Body of pancreas (tissue), 4 donors: ENCODE data around the gene PEPD. TPM values are rescaled to one million over a fixed set of nuclear protein-coding genes. Genes with fewer than 3 reads are reported as not detected.

ENCODE experiments used
- ATAC-seq: fragments of 150-250 bp; one replicate; pipeline ENCODE4 v1.9.1; 2016
- DNase-seq, 4 donors: peaks; one replicate each; pipeline ENCODE4 v3.0.0-alpha.2; 2019
- H3K27ac ChIP-seq, 4 donors: fragments of 200-600 bp; sonication (generic); 1 replicate in 3 of 4; 2 replicates in 1 of 4; pipeline versions ENCODE4 v1.5.1 to v1.6.1; 2016 to 2019; ENCODE audit warnings: mild to moderate bottlenecking in 1 of 4, mixed read lengths in 1 of 4, moderate library complexity in 1 of 4
- H3K27me3 ChIP-seq, 2 donors: fragments of 200-600 bp; sonication (generic); one replicate each; pipeline ENCODE4 v1.6.0; 2016; ENCODE audit warnings: mild to moderate bottlenecking in 1 of 2
- H3K36me3 ChIP-seq, 2 donors: fragments of 200-600 bp; sonication (generic); replicated peaks in 1 of 2; 2 replicates each; pipeline ENCODE4 v1.5.1; 2016; ENCODE audit warnings: low read depth in 2 of 2; ENCODE audit not compliant: insufficient read depth in 1 of 2
- H3K4me1 ChIP-seq: fragments of 200-600 bp; sonication (generic); one replicate; pipeline ENCODE4 v1.6.0; 2016
- H3K4me3 ChIP-seq, 2 donors: fragments of 200-600 bp; sonication (generic); 1 replicate in 1 of 2; 2 replicates in 1 of 2; pipeline ENCODE4 v1.5.1; 2016 to 2019
- H3K9me3 ChIP-seq, 3 donors: fragments of 200-600 bp; sonication (generic); 1 replicate in 2 of 3; 2 replicates in 1 of 3; pipeline ENCODE4 v1.5.1; 2016
- POLR2A ChIP-seq, 3 donors: fragments of 450-650 bp; IDR thresholded peaks; one replicate each; pipeline ENCODE4 v1.6.1; 2016; ENCODE audit warnings: antibody characterized with exemption in 3 of 3, mild to moderate bottlenecking in 2 of 3
- WGBS, 2 donors: methylation state at CpG; one replicate each; pipeline ENCODE4 v1.1.5; 2017; 5-methylcytosine and 5-hydroxymethylcytosine counted together
- intact Hi-C: fragments of 100-400 bp; cut with DNase I; formaldehyde crosslinking; loops from one replicate; pipeline ENCODE4 v1.15.1; 2023
- total RNA-seq, 2 donors: library from RNA; depleted of rRNA; stranded (reverse); fragments of >200 nt; gene quantifications; one replicate each; pipeline ENCODE4 v1.1.0, GENCODE V29; 2016
- TF ChIP-seq, protein P1 (sequence below), 7 experiments: fragments of 450-650 bp in 4 of 7; fragments of 200-600 bp in 3 of 7; sonication (generic) in 3 of 7; IDR thresholded peaks; one replicate each; pipeline ENCODE4 v1.5.1; 2016 to 2019; ENCODE audit warnings: antibody characterized with exemption in 7 of 7

Gene PEPD
- total RNA-seq, 2 donors from 2014 or later = 33.2 to 54.7 TPM

DNA sequence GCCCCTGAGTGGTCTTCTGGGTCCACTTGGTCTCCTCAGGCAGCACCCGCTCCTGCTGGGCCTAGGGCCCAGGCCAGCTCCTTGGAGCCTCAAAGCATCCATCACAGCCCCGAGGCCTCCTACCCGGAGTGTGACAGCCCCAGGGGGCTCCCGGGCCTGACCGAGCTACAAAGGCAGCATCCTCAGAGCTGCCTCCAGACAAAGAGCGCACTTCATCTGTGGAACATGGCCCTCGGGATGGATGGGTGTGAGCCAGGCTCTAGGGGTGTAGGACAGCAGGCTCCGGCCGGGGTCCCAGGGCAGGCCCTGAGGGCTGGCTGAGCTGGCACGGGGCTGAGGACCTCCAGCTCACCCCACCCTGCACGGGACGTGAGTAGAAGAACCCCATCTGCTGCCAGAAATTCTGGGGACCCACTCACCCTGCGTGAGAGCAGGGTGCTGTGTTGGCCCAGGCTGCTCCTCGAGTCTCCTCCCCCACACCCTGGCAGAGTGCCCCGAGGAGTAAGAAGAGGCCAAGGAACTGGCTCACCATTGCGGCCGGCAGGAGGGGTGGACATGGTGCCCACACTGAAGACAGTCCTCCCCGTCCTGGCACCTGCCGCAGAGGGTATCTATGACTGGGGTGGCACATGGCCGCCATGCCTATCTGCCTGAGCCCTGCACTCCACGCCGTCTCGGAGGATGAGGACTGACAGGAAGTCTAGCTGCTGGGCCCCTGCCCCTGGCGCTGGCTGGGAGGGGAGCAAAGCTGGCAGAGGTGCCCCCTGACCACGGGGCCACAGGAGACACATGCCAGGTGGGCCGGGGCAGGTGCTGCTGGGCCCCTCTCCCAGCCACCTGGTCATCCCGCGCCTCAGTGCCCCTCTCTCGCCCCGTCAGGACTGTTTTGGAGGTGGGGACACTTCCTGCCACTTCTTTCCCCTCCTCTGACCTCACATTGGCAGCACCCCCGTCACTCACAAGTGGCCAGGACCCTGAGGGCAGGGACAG lies 125.7 kb downstream of the PEPD start:
- ATAC-seq (no peak), DNase-seq (peak in 2 of 4 donors; percentile 45 to 58)
- Histone ChIP-seq H3K27ac (no peak overlapping the region), H3K9me3 (no peaks in the 10 kb centered on the region), H3K36me3 (no peaks in the 10 kb centered on the region), H3K27me3 (no peaks in the 10 kb centered on the region), H3K4me1 (peaks cover 29% of the 10 kb centered on the region), H3K4me3 (no peak overlapping the region)
- intact Hi-C loops = no loop called here
- TF ChIP-seq, protein P1, sequence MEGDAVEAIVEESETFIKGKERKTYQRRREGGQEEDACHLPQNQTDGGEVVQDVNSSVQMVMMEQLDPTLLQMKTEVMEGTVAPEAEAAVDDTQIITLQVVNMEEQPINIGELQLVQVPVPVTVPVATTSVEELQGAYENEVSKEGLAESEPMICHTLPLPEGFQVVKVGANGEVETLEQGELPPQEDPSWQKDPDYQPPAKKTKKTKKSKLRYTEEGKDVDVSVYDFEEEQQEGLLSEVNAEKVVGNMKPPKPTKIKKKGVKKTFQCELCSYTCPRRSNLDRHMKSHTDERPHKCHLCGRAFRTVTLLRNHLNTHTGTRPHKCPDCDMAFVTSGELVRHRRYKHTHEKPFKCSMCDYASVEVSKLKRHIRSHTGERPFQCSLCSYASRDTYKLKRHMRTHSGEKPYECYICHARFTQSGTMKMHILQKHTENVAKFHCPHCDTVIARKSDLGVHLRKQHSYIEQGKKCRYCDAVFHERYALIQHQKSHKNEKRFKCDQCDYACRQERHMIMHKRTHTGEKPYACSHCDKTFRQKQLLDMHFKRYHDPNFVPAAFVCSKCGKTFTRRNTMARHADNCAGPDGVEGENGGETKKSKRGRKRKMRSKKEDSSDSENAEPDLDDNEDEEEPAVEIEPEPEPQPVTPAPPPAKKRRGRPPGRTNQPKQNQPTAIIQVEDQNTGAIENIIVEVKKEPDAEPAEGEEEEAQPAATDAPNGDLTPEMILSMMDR (IDR thresholded peaks at IDR 0.05) = no peak
- no peak for TF ChIP-seq POLR2A (IDR thresholded peaks at IDR 0.05)
- WGBS, 2 donors = 77 to 98% methylated on average over 6 to 24 of the region's 31 CpGs

DNA sequence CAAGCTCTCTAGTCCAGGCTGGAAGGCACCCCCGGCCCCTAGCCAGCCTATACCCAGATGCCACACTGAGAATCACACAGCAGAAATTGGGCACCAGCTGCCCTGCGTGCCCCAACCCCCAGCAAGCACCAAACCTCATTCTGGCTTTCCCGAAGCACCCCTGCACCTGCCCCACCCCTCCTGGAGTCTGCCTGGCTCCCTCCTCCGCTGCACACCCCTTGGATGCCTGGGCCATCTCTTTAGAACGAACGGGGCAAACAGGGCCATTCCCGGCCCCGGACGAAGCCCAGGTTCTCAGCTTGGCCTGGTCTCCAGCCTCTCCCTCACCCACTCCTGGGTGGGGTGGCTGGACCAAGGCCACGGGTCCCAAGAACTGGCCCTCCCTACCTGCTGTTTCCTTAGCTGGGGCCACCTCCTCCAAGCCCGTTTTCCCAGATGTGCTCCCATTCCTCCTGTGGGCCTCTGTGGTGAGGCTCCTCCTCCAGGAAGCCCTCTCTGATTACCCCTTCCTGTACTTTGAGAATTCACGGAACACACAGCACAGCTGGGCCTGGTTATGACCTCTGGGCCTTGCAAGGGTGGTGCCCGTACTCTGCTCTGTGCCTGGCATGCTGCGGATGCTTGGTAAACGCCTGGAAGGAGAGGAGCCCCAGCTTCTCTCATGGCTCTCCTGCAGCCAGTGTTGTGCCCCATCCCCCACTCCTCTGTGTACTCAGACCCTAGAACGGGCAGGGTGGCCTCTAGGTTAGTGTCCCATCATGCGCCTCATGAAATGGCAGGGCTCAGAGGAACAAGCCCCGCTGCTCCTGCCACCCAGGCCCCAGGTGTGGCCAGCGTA lies 126.6 kb downstream of the PEPD start:
- ATAC-seq (no peak), DNase-seq (peak in 1 of 4 donors; percentile 11)
- intact Hi-C loops = no loop called here

DNA sequence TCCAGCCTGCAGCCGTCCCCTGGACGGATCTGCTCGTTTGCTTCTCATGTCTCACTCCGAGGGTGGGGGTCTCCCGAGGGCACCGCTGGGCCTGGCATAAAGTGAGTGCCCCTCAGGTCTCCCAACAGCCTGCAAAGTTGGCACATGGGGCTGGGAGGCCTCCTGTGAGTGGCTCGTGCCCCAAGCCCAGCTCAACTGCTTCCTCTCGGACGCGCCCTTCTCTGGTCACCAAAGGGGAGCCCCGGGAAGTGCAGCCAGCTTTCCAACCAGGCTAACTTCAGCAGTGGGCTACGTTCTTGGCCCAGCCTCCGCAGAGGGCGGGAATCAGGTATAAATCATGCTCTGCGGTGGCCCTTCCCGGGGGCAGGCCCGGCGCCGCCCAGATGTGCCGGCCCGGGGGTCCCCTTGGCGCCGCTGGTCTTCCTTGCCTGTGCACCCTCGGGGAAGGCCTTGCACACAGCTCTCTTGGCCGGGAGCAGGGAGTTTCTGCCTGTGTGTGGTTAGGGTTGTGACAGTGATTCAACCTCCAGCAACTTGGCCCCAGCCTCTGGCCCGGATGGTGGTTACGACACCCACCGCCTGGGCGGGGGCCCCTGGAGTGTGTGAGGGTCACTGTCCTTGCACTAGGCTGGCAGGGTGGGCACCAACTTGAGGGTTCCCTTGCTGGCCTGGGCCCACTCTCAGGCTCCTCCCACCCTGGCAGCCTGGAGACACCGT lies 127.4 kb downstream of the PEPD start:
- DNase-seq (peak in 1 of 4 donors; percentile 27), ATAC-seq (peak; percentile 22)
- Histone ChIP-seq H3K4me1 (peaks cover 46% of the 10 kb centered on the region), H3K9me3 (no peaks in the 10 kb centered on the region), H3K4me3 (no peak overlapping the region), H3K27me3 (no peaks in the 10 kb centered on the region), H3K36me3 (no peaks in the 10 kb centered on the region), H3K27ac (no peak overlapping the region)
- WGBS, 2 donors = 81% methylated on average over 16 to 30 of the region's 30 CpGs
- TF ChIP-seq, protein P1 (IDR thresholded peaks at IDR 0.05) = no peak
- no peak for TF ChIP-seq POLR2A (IDR thresholded peaks at IDR 0.05)
- intact Hi-C loops = no loop called here

More for the DNA sequence above, 126.6 kb downstream of the PEPD start:
- Histone ChIP-seq H3K36me3 (no peaks in the 10 kb centered on the region), H3K27me3 (no peaks in the 10 kb centered on the region), H3K27ac (no peak overlapping the region), H3K9me3 (no peaks in the 10 kb centered on the region), H3K4me3 (no peak overlapping the region), H3K4me1 (peaks cover 38% of the 10 kb centered on the region)
- no peak for TF ChIP-seq POLR2A (IDR thresholded peaks at IDR 0.05)
- TF ChIP-seq, protein P1 (IDR thresholded peaks at IDR 0.05) = no peak
- 77 to 78% methylated on average over 13 of the region's 19 CpGs for WGBS, 2 donors

DNA sequence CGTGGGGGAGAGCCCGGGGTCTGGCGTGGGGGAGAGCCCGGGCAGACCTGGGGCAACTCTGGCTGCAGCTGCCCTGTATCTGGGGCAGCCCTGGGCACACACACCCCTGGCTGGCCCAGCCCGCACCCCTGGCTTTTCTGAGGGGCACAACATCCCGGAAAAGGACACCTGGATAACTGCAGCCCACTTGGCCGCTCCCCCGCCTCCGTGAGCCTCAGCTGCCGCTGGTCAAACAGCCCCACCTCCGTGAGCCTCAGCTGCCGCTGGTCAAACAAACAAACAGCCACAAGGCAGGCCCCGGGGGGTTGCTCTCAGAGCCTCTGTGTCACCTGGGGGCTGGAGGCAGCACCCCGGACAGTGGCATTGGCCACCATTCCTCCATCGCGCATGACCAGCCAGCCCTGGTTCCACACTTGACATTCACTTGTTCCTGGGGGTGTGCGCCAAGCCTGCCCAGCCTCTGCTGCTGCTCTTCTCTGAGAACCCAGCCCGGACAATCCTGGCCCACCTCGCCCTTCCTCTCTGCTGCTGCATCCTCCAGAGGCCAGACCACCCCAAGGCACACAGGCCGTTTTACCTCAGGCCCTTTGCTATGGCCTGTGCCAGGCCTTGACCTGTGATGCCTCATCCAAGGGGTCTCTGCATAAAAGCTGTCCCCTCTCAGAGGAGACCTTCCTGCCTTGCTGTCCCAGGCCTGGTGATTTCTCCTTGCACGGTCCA lies 128.1 kb downstream of the PEPD start:
- peak in 2 of 4 donors; percentile 10 for DNase-seq
- Histone ChIP-seq H3K27ac (no peak overlapping the region), H3K36me3 (no peaks in the 10 kb centered on the region), H3K4me1 (peaks cover 53% of the 10 kb centered on the region), H3K9me3 (no peaks in the 10 kb centered on the region), H3K4me3 (no peak overlapping the region), H3K27me3 (no peaks in the 10 kb centered on the region)
- TF ChIP-seq, protein P1 (IDR thresholded peaks at IDR 0.05) = no peak
- TF ChIP-seq POLR2A (IDR thresholded peaks at IDR 0.05) = no peak
- 73 to 85% methylated on average over 13 to 17 of the region's 21 CpGs for WGBS, 2 donors
- intact Hi-C loops = no loop called here
- no peak for ATAC-seq
